GM21515 (cell line): ENCODE measurements around the gene FCN1.

ENCODE experiments used
- ATAC-seq: cut with Tn5 transposase; IDR thresholded peaks from one replicate; pipeline ENCODE4 v1.9.1; 2021; ENCODE audit not compliant: unreplicated experiment

Gene FCN1

DNA sequence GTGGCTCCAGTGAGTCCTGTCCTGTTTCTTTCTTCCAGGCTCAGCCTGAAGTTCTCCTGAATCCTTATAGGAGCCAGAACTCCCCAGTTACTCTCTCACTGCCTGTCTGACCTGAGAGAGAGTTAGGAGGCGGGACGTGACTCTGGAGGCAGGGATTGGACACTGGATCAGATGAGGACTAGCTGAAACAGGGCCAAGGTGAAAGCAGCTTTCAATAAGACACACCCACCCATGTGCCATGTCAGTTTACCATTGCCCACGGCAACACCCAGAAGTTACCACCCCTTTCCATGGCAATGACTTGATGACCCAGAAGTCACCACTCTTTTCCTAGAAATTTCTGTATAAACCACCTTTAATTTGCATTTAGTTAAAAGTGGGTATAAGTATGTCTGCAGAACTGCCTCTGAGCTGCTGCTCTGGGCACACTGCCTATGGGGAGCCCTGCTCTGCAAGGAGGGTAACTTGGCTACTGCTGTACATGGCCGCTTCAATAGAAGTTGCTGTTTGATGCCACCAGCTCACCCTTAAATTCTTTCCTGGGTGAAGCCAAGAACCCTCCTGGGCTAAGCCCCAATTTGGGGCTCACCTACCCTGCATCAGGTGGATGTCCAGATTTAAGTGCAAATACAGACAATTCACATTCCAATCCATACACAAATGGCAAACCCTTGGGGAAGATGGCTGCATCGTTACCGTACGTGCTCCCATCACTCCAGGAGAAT lies 23.4 kb downstream of the FCN1 start:
- no peak for ATAC-seq

DNA sequence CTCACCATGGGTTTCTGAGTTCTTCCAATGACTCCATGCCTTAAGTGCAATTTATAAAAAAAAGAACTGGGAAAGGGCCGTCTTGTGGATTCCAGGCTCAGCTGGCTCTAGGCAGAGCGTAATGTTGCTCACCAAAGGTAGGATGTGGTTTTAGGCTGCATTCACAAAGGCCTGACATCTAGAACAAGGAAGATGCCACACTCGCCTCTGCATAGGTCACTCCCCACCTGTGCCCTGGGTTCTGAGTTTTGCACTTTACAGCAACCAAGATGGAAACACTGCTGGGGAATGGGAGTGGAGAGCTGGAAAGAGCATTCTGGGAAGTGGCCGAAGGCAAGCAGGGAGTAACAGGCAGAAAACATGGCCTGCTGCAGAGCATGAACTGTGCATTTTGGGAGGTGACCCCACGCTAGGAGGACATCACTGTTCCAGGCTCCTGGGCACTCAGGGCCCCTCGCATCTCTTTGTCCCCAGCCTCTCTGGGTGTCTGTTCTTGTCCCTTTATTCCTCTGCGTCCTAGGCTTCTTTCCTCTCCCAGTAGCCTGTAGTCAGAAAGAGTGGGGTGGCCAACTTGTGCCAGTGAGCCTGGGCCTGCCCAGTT lies 24.8 kb downstream of the FCN1 start:
- no peak for ATAC-seq

DNA sequence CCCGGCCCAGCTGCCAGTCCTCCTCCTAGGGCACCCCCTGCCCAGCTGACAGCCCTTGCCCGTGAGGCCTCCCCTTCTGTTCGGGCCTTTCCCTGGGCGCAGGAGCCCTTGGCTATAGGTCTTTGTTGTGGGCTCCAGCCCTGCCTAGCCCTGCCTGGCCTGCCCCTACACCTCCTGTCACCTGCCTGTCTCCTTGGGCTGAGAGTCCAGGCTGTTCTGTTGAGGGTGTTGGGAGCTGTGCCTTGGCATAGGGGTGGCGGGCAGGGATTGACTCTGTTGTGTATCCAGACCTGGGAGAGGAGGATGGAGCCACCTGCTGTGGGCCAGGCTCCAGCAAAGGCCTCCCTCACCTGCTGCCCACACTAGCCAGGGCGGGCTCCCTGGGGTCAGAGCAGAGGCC lies 25.5 kb downstream of the FCN1 start:
- no peak for ATAC-seq

DNA sequence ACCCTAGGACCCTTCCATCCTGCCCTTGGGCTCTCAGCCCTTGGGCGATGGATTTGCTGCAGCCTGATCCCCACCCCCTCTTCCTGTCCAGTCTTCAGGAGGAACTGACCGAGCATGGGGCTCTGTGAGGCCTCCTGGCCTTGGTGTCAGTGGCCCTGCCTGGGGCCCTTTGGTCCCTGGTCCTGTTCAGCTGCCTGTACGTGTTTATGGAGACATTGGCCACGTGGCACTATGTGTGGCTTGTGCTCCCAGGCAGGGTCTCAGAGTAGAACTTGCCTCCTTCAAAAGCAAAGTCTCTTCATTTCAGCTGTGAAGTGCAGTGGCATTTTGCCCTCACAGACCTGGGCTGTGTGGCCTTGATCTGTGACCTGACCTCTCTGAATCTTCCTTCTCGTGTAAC lies 26.0 kb downstream of the FCN1 start:
- no peak for ATAC-seq

DNA sequence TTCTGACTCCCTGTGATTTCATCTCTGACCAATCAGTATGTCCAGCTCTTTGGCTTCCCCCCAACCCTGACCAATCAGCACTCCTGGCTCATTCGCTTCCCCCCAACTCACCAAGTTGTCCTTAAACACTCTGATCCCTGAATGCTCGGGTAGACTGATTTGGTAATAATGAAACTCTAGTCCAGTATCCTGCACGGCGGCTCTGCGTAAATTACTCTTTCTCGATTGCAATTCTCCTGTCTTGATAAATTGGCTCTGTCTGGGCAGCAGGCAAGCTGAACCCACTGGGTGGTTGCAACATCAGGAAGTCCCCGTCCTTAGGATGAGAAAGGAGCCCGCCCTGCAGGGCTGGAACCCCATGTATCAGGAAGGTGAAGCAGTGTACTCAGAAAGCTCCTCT lies 26.7 kb downstream of the FCN1 start:
- no peak for ATAC-seq

DNA sequence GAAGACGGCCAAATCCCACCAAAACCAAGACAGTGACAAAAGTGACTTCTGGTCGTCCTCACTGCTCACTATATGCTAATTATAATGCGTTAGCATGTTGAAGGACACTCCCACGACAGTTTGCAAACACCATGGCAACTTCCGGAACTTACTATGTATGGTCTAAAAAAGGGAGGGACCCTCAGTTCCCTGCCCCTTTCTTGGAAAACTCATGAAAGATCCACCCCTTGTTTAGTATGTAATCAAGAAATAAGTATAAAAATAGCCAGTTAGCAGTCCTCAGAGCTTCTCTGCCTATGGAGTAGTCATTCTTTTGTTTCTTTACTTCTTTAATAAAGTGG lies 27.6 kb downstream of the FCN1 start:
- ATAC-seq: no peak

DNA sequence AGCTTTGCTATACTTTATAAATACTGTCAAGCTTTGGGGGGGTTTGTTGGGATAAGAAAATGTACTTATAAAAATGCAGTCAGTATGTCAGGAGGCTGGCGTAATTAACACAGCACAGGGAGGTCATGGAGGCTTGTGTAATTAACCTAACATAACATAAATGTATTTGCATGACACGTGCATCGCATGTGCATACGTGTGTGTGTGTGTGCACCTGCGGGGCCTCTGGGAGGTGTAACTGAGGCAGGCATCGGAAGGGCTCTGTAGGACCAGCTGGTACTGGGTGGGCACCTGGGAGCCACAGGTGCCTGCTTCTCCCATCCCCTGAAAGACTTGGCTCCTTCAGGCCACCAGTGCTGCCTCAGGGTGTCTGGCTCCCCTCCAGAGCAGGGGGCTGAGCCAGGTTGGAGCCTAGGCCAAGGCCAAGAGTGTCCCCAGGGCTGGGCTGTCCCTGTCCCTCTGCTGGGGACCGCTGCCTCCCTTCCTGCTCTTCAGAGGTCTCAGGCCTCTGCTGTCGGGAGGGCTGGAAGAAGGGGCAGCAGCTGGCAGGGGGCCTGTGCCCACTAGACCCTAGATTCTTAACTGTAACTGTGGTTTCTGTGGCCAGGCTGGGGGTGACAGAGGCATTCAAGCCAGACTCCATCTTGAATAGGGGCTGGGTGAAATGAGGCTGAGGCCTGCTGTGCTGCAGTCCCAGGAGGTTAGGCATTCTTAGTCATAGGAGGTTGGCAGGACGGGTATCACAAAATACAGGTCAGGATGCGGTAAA lies 28.1 kb downstream of the FCN1 start:
- ATAC-seq: no peak

DNA sequence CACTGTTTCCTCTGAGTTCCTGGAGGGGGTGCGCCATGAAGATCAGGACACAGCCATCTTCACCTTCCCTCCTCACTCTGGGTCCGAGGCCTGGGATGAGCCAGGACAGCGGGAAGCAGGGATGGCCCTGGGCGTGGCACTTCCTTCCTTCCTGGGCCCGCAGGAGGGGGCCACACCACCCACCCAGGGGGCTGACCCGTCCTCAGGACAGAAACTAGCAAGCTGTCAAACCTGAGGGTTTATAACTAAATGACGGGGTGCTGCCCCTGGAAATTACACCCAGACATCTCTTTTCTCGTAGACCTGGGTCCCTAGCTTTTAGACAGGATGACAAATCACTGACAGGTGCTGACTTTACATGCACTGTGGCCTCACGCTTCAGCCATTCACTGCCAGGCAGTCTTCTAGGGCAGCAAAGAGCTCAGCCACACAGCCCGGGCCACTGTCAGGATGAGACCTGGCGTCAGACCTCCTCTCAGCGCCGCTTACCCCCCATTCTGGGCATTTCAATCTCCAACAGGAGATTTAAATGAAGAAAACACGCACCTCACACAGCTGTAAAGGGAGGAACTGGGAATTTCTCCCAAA lies 29.0 kb downstream of the FCN1 start:
- ATAC-seq: no peak

DNA sequence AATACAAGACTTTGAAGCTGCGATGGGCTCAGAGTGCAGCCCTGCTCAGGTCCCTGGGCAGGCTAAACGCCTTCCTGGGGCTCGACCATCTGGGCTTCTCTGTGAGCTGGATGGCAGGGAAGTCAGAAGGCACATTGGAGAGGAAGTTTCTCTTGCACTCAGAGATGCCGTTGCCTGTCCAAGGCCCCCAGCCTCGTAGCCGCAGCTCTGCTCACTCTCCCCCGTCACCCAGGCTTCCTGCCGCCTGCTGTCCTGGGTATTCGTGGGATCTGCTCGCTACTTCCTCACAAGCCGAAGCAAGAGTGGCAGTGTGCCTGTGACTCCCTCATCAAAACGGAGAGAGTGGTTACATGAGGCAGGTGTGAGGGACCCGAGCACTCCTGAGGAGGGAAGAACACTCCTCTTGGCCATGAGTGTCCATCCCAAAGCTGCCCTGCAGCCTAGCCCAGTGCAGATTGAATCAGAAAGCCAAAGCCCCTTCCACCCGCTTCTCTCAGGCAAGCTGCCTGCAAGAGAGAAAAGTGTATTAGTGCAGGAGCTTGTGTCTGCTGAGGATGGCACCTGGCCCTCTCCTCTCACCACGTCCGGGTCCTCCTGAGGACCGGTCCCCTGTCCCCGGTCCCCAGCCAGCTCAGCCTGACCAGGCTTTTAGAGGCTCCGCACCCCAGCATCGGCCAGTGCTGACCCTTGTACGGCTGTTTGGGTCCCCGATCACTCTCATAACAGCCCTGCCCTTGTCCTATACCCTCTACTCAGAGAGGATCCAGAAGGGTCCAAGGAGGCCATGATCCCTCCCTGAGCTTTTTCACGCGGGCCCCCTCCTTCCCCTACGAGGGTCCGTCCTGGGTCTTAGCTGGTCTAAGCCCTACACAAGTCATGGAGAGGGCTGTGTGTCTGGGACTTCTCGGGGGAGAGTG lies 29.8 kb downstream of the FCN1 start:
- no peak for ATAC-seq

DNA sequence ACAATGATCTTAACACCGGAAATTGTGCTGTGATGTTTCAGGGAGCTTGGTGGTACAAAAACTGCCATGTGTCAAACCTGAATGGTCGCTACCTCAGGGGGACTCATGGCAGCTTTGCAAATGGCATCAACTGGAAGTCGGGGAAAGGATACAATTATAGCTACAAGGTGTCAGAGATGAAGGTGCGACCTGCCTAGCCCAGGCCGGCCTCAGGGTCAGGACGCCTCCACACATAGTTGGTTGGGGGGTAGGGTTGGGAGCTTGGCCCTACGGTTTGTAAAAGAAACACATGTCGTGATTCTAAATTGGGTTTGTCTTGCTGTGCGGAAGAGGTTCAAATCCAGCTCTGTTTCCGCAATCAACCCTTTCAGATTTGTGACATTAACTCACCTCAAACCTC lies 30.5 kb downstream of the FCN1 start:
- ATAC-seq: no peak

DNA sequence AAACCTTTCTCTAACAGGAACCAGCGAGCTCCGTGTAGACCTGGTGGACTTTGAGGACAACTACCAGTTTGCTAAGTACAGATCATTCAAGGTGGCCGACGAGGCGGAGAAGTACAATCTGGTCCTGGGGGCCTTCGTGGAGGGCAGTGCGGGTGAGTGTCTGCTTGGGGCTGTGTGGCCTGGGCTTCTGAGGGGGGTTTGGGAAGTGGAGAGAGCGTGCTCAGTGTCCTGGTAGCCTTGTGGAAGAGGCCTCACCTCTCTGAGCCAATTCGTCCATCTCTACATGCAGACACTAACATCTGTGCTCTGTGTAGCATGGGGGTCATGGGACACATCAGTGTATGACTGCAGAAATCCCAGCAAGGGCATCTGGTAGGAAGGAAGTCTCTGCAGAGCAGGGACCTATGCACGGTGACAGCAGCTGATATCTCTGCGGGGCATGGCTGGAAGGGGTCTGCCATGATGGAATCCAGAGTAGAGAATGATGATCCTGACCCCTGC lies 31.2 kb downstream of the FCN1 start:
- no peak for ATAC-seq

DNA sequence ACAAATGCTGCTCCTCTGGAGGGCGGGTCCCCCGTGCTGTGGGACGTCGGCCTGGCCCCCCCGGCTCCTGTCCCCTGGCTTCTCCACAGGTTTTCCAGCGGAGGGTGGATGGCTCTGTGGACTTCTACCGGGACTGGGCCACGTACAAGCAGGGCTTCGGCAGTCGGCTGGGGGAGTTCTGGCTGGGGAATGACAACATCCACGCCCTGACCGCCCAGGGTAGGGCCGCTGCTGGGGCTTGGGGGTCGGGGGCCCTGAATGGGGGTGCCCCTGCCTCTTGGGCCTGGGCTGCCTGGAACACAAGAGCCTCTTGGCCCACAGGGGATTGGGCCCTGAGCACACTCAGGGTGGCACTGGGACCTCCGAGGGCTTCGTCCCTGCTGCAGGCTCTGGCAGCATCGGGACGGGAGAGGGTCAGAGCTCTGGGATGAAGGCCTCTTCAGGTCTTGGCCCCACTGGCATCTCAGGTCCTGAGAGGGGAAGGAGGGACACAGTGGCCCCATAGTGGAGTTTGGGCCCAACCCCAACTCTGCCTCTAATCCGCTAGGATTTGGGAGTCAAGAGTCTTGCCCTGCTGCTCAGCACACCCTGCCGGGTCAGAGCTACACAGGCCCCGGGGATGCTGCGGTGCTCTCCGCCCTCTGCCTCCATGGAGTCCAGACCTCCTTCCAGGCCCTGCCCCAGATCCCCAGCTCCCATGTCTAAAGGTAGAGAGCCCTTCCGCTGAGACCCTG lies 31.9 kb downstream of the FCN1 start:
- no peak for ATAC-seq

DNA sequence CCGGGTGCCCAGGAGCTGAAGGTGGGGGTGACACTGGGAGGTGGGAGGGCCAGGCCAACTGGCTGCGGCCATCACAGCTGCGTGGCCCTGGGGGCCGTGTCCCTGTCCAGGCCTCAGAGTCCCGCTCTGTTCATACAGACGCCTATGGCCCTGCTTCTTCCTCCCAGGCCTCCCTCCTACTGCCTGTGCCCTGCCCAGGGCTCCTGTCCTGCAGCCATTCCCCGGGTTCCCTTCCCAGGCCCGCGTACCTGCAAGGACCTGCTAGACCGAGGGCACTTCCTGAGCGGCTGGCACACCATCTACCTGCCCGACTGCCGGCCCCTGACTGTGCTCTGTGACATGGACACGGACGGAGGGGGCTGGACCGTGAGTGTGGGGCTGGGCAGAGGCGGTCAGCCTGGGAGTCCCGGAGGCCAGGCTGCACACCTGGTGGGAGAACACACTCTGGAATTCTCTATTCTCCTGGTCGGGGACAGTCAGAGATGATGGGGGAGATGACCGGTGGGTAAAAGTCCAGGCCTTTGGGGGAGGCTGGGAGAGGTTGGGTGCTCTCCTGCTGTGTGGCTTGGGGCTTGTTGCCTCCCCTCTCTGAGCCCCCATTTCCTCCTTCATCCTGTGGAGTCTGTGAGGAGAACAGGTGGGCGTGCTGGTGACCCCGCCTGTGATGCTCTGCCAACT lies 32.6 kb downstream of the FCN1 start:
- no peak for ATAC-seq

DNA sequence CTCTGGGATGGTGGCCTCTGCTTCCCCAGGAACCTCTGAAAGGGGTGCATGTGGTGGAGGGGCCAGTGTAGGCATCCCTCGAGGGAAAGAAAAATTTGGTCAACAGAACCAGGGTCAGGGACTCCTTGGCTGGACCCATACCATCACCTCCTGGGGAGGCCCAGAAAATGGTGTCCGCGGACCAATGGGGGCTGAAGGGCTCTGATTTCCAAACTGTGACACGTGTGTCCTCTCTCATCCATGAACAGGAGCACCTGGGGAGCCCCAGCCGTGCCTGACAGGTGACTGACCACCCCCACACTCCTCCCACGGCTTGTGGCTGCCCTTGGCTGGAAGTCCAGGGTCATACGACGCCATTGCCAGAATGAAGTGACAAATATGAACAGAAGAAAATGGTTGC lies 33.2 kb downstream of the FCN1 start:
- ATAC-seq: no peak

DNA sequence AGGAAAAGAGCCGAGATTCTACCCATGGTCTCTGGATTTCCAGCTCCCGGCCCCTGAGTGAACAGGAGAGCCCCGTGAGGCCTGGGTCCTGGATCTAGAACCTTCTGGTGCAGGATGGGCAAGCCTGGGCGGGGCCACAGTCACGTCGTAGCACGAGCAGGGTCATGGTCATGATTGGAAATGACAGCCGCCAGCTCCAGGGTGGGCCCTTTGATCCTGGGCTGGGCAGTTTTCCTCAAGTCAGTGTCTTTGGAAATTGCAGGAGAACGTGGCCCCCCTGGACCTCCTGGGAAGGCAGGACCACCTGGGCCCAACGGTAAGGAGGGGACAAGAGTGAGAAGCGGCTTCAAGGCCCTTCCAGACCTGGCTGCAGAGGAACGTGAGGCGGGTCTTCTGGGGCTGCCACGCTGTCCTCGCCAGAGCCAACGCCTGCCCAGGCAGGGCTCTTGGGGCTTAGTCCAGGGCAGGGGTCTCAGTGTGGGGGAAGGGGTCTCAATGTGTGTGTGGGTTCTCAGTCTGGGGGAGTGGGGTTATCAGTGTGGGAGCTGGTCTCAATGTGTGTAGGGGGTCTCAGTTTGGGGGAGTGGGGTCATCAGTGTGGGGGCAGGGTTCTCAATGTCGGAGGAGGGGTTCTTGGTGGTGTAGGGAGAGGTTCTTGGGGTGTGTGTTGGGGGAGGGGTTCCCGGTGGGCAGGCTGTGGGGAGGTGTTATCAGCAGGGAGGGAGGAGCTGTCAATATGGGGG lies 34.5 kb downstream of the FCN1 start:
- ATAC-seq: no peak

DNA sequence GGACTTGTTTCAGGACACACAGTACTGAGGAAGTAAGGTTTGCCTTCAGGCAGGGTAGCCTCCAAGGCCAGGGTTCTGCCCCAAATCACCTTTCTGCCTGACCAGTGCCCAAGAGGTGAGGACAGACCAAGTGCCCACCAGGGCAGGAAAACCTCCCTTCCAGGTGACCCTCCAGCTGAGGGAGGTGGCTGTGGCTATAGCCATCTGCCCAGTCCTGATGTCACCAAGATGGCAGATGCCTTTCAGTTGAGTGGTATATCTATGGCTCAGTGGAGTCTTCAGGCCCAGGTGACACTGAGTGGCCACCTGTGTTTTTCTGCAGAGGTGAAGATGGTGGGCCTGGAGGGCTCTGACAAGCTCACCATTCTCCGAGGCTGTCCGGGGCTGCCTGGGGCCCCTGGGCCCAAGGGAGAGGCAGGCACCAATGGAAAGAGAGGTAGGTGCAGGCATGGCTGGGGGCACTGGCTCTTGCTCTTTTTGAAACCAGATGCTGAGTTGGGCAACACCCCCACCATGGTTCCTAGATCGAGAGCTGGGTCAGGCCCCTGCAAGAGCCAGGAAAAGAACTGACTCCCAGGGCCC lies 35.4 kb downstream of the FCN1 start:
- no peak for ATAC-seq

DNA sequence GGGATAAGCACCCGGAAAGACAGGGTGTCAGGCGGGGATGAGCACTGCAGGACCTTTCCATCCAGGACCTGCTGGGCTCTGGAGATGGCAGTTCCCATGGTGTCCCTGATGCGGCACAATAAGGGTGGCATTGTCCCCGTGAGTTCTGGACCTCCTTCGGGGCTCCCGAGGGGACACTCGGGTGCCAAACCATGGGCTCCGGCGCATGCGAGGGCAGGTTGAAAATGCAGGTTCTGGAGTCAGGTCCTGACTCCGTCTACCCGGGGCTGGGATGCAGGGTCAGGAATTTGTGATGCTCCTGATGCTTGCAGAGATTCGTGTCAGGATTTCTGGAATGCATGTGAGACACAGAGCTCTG lies 36.4 kb downstream of the FCN1 start:
- ATAC-seq: no peak

DNA sequence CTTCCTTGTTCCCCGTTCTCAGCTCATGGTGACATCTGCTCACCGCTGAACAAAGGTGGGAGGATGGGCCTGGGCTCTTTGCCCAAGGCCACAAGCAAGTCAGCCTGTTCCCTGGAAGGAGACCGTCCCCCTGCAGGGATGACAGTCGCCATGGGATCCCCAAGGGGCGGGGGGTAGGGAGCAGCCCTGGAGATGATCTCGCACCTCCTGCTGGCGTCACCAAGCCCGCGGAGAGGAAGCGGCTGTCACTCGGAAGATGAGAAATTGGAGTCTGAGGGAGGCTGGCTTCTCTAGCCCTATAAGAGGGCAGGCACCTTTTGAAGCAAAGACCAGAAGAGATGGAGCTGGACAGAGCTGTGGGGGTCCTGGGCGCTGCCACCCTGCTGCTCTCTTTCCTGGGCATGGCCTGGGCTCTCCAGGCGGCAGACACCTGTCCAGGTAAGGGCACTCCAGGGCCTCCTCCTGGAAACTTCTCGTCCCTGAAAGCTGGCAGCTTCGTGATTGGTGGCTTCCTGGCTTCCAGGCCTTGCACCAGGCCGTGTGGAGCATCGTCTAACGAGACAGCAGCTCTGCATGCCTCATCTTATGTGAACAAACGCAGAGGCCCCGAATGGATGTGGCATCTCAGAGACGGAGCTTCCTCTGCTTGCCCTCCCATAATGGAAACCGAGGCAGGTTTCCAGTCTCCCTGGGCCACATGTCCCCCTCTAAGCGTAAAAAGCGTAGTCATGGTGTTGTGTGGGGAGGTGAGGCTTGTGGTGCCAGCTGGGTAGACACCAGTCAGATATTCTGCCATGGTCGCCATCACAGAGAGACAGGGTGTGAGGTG lies 37.0 kb downstream of the FCN1 start, which contains the start of gene FCN2:
TSS of gene FCN2 (plus strand) at position 327 of the 829 bp plus-strand sequence. CDS start at position 339, 12 bp downstream.
- ATAC-seq: no peak
